ENCODE data around the gene LRBA.
"Not testable (repeated sequence)": the region's sequence is repeated elsewhere in the genome, so short reads cannot be mapped to it uniquely, and the experiment has no call there.

- not testable (repeated sequence) for TF ChIP-seq EZH2 (IDR thresholded peaks at IDR 0.05; ENCODE audit: low read depth)
- TF ChIP-seq, protein P1, sequence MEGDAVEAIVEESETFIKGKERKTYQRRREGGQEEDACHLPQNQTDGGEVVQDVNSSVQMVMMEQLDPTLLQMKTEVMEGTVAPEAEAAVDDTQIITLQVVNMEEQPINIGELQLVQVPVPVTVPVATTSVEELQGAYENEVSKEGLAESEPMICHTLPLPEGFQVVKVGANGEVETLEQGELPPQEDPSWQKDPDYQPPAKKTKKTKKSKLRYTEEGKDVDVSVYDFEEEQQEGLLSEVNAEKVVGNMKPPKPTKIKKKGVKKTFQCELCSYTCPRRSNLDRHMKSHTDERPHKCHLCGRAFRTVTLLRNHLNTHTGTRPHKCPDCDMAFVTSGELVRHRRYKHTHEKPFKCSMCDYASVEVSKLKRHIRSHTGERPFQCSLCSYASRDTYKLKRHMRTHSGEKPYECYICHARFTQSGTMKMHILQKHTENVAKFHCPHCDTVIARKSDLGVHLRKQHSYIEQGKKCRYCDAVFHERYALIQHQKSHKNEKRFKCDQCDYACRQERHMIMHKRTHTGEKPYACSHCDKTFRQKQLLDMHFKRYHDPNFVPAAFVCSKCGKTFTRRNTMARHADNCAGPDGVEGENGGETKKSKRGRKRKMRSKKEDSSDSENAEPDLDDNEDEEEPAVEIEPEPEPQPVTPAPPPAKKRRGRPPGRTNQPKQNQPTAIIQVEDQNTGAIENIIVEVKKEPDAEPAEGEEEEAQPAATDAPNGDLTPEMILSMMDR (conservative IDR thresholded peaks at IDR 0.05), result not testable (repeated sequence)
Observed at GRCh38 chr4:150507656-150508055, 507.4 kb downstream of the LRBA start.

Measured in PC-9 (cell line).